GM11168 (cell line): ENCODE measurements around the gene EXPH5.

Experiments
- in situ Hi-C: fragments of 300-500 bp; cut with MboI; formaldehyde crosslinking; loops from one replicate; pipeline ENCODE4 v1.12.0; 2022; ENCODE audit warnings: low sequenced_read_pairs; ENCODE audit not compliant: unreplicated experiment

EXPH5 gene

GRCh38 chr11:108527382-108527781, 66.2 kb downstream of the EXPH5 start:
- in situ Hi-C loops: no loop called here

- in situ Hi-C loops: no loop called here
Observed at GRCh38 chr11:108525161-108525560, 68.4 kb downstream of the EXPH5 start.

GRCh38 chr11:108524422-108524821, 69.1 kb downstream of the EXPH5 start:
- in situ Hi-C loops: no loop called here

GRCh38 chr11:108522318-108522717, 71.2 kb downstream of the EXPH5 start:
- in situ Hi-C loops: no loop called here

DNA sequence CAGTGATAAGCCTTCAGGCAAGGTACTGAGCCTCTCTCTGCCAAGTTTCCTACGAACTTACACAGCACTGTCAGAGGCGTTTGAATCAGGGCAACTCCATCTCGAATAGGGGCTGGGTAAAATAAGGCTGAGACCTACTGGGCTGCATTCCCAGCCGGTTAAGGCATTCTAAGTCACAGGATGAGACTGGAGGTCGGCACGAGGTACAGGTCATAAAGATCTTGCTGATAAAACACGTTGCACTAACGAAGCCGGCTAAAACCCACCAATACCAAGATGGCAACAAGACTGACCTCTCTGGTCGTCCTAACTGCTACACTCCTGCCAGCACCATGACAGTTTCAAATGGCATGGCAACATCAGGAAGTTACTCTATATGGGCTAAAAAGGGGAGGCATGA, 75.0 kb downstream of the EXPH5 start:
- in situ Hi-C loops: no loop called here

DNA sequence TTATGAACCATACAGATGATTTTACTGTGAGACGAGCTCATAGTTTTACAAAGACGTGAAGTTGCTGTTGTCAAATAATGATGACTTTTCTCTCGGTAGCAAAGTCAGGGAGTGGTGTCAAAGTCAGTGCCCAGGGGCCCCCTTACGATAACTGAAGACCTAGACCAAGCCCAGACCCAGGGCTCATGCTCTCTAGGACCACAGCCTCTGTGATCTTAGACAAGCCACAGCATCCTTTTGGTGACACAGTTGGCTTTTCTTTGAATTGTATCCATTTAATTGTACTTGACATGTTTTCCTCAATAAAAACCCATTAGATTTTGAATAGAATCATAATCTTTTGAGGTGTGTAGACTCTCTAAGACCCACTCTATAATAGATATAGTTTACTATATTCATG, 77.4 kb downstream of the EXPH5 start:
- in situ Hi-C loops: no loop called here

DNA sequence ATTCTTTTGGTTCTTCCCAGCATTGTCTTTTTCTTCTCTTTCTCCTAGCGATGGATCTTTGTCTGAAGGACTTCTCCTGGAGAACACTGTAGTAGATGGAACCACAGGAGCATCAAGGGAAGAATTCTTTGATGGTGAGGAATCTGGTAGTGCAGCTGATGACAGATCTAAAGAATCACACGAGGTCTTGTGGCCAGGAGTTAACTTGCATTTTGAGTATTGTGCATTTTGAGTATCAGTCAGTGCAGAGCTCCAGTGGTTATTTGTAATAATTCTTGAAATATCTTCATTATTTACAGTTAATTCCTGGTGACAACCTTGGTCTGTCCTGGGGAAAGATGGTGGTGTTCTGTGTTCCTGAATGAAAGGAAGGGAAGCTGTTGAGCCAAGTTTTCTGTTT, 80.9 kb downstream of the EXPH5 start:
- in situ Hi-C loops: no loop called here

DNA sequence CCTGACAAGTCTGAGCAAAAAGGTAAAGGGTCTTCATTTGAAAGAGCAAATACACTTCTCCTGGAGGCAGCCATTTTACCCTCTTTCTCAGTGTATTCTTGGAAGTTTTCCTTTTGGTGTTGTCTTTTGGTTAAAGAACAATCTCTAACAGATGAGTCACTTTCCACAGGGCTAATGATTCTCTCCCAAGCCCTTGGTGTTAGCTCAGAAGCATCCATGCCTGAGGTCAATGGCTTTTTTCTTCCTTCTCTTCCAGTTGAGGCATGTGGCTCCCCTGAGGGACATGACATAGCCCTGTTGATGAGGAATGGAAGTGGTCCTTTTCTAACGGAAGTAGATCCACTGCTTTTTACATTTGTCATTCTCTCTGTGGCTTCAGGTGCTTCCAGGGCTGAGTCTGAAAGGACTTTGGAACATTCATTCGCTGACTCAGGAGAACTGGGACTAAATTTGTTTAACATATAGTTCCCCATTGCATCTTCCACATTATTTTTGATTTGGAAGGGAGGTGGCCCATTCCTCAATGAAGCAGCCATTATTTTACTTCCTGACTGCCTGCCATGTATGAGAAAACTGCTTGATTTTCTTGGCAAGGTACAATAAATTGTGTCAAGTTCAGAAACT, 81.6 kb downstream of the EXPH5 start:
- in situ Hi-C loops: no loop called here

DNA sequence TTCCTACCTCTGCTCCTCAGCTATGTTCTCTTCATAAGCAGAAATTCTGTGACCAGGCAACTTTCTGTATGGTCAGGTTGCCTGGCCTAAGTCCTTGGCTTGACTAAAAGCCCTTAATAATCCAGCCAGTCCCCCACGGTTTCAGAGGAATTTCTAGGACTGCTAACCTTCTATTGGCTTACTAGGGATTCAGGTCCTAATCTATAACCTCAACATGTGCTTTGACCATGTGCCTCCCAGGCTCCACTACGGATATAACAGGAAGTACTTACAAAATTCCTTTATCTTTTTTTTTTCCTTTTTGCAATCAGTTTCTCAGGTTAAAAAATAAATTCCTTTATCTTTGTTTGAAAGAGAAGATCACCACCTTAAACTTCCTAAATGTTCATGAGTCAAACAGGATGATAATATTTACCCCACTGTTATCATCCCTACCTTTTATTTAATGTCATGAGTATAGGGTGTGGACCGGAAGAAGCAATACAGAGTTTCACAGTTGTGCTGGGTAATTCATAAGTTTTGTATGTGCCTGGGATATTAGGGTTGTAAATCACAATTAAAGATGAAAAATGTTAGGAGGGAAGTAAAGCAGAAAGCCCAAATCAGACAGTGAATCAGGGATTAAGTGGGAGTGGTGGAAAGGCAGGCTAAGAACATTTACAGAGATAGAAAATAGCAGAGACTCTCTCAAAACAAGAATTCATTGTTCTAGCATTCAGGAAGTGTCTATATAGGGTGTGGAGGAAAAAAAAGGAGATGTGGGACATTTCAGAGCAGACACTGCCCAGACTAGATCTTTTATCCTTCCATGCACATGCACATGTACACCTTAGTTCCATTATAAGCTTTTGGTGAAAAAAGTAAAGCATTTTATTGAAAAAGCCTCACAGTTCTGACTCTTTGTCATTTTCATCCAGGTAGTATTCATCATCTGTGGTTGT, 84.6 kb downstream of the EXPH5 start:
- in situ Hi-C loops: no loop called here

DNA sequence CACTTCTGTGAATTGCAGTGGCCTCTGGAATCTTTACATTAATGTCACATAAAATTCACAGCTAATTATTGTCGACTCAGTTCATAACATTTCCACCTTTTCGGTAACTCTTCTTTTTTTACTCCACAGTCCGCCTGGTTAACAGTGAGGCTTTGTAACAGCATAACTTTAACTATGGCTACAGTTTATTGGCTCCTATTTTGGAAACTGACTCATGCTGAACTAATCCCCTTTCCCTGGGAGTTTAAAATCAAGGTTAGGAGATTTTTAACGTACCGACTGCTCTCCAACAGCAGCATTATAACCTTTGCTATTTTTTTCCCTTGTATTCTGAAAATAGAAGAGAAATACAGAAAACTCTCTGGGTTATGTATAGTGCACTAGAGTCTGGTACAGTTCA, 92.2 kb downstream of the EXPH5 start:
- in situ Hi-C loops: no loop called here

- in situ Hi-C loops: no loop called here
Observed at GRCh38 chr11:108500721-108501120, 92.8 kb downstream of the EXPH5 start.

GRCh38 chr11:108500169-108500568, 93.4 kb downstream of the EXPH5 start:
- in situ Hi-C loops: no loop called here

DNA sequence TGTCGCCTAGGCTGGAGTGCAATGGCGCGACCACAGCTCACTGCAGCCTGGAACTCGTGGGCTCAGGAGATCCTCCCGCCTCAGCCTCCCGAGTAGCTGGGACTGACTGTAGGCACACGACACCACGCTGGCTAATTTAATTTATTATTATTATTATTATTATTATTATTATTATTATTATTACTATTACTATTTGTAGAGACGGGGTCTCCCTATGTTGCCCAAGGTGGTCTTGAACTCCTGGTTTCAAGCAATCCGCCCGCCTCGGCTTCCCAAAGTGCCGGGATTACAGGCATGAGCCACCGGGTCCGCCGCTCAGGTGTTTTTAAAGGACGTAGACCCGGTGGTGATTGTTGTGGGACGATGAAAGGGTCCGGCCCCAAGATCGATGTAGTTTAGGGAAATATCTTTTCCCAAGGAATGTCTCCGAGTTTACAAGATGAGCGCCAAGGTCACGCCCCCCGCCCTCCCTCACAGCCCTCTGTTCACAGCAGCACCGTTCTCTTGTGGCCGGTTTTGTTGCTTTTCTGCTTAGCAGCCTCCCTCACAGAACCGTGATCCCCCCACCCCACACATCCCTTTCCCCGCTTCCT, 94.7 kb downstream of the EXPH5 start:
- in situ Hi-C loops: no loop called here

DNA sequence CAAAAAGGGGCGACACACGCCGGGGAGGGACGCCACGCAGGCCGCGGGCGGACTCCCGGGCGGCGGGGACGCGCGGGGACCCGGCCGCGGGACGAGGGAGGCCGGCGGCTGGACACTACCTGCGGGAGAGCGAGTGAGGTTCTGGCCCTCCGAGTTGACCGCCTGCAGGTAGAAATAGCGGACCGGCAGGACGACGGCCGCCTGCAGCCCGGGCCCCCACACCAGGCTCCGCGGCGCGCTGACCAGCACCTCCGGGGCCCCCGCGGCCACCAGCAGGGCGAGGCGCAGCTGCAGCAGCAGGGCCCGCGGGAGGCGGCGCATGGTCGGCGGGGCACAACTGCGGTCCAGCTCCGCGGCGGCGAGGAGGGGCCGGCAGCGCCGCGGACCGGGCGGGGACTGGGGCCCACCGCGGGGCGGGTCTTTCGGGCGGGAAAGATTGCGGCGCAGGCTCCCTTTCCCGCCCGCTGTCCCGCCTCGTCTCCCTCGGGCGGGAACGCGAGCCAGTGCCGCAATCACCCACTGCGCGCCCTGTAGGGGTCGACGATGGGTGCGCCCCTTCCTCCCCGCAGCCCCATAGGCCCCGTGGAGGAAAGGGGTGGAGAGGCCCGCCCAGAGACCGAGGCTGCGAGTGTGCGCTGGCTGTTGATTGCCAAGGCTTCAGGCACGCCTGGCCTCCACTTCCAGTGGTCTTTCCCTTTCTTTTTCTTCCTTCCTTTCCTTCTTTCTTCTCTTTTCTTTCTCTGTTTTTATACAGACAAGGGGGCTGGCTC, 95.3 kb downstream of the EXPH5 start, which contains the start of gene POGLUT3:
POGLUT3 (minus strand) TSS at position 339 of the 770 bp plus-strand sequence; CDS start at position 321, 18 bp downstream.
- in situ Hi-C loops: no loop called here

DNA sequence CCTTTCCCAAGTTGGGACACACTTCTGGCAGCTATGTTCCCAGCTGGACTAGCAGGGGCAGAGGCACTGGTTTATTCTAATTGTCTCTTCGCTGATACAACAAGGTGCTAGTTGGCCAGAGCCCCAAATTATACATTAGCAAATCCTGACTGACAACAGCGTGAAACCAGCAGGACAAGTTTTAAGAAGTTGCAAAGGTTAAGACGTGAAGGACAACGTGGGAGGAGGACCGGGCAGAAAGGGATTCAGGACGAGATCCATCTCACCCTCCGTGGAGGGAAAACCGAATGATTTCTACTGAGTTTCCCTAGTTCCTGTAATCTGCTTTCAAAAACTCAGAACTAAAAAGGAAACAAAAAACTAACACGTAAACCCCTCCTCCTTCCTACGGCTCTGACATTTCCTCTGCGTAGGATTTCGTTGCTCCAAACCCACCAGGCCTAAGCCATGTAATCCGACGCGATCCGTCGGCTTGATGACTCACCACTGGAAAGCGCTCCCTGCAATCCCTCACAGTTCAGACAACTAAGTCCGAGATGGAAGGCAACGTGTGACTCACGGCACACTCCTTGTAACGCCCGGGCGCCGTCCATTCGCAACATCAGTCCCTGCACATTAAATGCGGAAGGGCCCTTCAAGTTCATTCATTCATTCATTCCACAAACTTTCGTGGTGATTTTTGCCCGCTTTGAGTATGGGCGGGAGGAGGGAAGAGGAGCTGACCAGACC, 96.1 kb downstream of the EXPH5 start:
- in situ Hi-C loops: no loop called here

DNA sequence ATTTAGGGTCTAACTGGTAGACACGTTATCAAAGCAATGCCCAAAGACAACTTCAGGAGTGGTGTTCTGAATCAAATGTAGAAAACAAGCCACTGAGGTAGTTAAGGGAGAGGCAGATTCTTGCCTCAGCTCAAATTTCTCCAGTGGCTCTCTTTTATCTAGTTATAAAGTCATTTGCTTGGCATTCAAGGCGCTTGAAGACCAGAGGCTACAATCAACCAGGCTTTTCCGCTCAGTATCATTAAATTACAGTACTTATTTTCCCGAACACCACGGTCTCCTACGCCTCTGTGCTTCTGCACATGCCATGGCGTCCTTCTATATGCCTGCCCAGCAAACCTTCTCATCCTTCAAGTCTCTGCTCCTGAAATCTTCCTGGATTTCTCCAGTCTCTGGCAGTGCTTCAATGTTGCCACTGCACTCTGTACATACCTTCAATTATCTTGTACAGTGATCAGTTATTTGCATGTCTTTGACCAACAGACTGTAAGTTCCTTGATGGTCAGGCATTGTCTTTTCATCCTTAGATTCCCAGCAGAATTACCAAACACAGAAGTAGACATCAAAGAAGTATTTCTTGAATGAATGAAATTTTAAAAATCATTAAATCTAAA, 96.8 kb downstream of the EXPH5 start:
- in situ Hi-C loops: no loop called here

DNA sequence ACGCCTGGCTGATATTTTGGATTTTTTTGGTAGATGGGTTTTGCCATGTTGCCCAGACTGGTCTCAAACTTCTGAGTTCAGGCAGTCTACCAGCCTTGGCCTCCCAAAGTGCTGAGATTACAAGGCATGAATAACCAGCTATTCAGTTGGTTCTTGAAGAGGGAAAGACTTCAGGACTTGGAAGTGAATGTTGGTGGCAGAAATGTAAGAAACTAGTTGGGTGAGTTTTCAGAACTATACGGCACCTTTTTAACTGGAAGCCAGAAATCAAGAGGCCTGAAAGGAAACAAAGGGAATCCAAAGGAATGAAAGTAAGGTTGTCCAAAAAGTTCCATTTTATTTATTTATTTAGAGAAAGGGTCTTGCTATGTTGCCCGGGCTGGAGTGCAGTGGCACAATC, 98.2 kb downstream of the EXPH5 start:
- in situ Hi-C loops: no loop called here

DNA sequence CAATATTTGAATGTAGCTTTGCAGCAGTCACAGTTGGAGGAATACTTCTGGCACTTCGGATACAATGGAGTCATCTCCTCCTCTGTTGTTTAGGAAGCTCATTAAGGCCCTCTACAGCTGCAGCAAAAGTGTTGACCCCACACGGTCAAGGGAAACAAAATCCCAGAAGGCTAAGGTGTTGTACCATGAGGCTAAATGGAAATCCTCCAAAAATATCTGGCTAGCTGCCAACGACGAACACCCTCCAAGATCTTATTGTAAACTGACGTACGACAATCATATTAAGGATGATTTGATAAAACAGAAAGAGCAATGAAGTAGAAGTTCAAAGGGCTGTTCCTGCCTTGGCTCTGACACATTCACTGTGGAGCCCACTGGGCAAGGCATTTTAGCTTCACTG, 99.4 kb downstream of the EXPH5 start:
- in situ Hi-C loops: no loop called here

GRCh38 chr11:108491936-108492335, 101.6 kb downstream of the EXPH5 start:
- in situ Hi-C loops: no loop called here
